GM19467 (cell line): ENCODE data around the gene CFAP97D1.
"Not testable (repeated sequence)": the region's sequence is repeated elsewhere in the genome, so short reads cannot be mapped to it uniquely, and the experiment has no call there.

Experiments
- ATAC-seq: cut with Tn5 transposase; IDR thresholded peaks from one replicate; pipeline ENCODE4 v1.9.1; 2021; ENCODE audit warnings: mild to moderate bottlenecking, moderate library complexity; ENCODE audit not compliant: unreplicated experiment

CFAP97D1 gene

GRCh38 chr17:43792668-43793067 lies 12.4 kb downstream of the CFAP97D1 start:
- not testable (repeated sequence) for ATAC-seq

- ATAC-seq, result not testable (repeated sequence)
Measured at GRCh38 chr17:43798024-43798423, 17.8 kb downstream of the CFAP97D1 start.

GRCh38 chr17:43799047-43799446 lies 18.8 kb downstream of the CFAP97D1 start:
- ATAC-seq, result no peak

GRCh38 chr17:43800736-43801135 lies 20.5 kb downstream of the CFAP97D1 start:
- no peak for ATAC-seq

- no peak for ATAC-seq
Measured at GRCh38 chr17:43801844-43802243, 21.6 kb downstream of the CFAP97D1 start.

GRCh38 chr17:43803758-43804157 lies 23.5 kb downstream of the CFAP97D1 start:
- no peak for ATAC-seq

- no peak for ATAC-seq
Measured at GRCh38 chr17:43805117-43805516, 24.9 kb downstream of the CFAP97D1 start.

GRCh38 chr17:43808076-43808475 lies 27.8 kb downstream of the CFAP97D1 start:
- ATAC-seq, result no peak

- ATAC-seq, result no peak
Measured at GRCh38 chr17:43809121-43809520, 28.9 kb downstream of the CFAP97D1 start.

GRCh38 chr17:43810226-43810715 lies 30.0 kb downstream of the CFAP97D1 start:
- no peak for ATAC-seq

GRCh38 chr17:43810823-43811222 lies 30.6 kb downstream of the CFAP97D1 start:
- ATAC-seq, result no peak

GRCh38 chr17:43812396-43813265 lies 32.4 kb downstream of the CFAP97D1 start:
- no peak for ATAC-seq

GRCh38 chr17:43813386-43813785 lies 33.2 kb downstream of the CFAP97D1 start:
- no peak for ATAC-seq

GRCh38 chr17:43814026-43814425 lies 33.8 kb downstream of the CFAP97D1 start:
- no peak for ATAC-seq

- ATAC-seq, result no peak
Measured at GRCh38 chr17:43814714-43815113, 34.5 kb downstream of the CFAP97D1 start.

- ATAC-seq, result no peak
Measured at GRCh38 chr17:43816336-43817320, 36.4 kb downstream of the CFAP97D1 start.

GRCh38 chr17:43817826-43818225 lies 37.6 kb downstream of the CFAP97D1 start:
- ATAC-seq, result no peak

GRCh38 chr17:43818966-43819365 lies 38.7 kb downstream of the CFAP97D1 start:
- no peak for ATAC-seq

GRCh38 chr17:43820759-43821158 lies 40.5 kb downstream of the CFAP97D1 start:
- no peak for ATAC-seq

- no peak for ATAC-seq
Measured at GRCh38 chr17:43822570-43823190, 42.4 kb downstream of the CFAP97D1 start.
